ENCODE data around the gene EXD3.
A peak's percentile ranks its signal among the peaks of the same experiment; 100 is the strongest.

The EXD3 gene

GRCh38 chr9:137306066-137306849, 116.7 kb downstream of the EXD3 start:
- H3K27me3 ChIP-seq (ENCODE audit: control insufficient read depth, insufficient read depth, low read length), result peaks cover 12% of the 10 kb centered on the region; the same call in 1 of the 2 replicates
- peaks cover 56% of the 10 kb centered on the region for H3K4me1 ChIP-seq (ENCODE audit: control insufficient read depth, insufficient read depth, low read length)
- no peaks in the 10 kb centered on the region for H3K9me3 ChIP-seq (ENCODE audit: control insufficient read depth, insufficient read depth, low read depth, low read length)
- no peaks in the 10 kb centered on the region for H3K36me3 ChIP-seq (ENCODE audit: control insufficient read depth, insufficient read depth, low read length)
- H3K27ac ChIP-seq (ENCODE audit: low read depth, low read length), result no peak overlapping the region
- H3K4me3 ChIP-seq (ENCODE audit: low read depth, low read length), result no peak overlapping the region
- no peak overlapping the region for H3K9ac ChIP-seq (ENCODE audit: low read length)

GRCh38 chr9:137305798-137306065, 117.2 kb downstream of the EXD3 start:
- peaks cover 12% of the 10 kb centered on the region; the same call in 1 of the 2 replicates for H3K27me3 ChIP-seq (ENCODE audit: control insufficient read depth, insufficient read depth, low read length)
- no peaks in the 10 kb centered on the region for H3K9me3 ChIP-seq (ENCODE audit: control insufficient read depth, insufficient read depth, low read depth, low read length)
- H3K9ac ChIP-seq (ENCODE audit: low read length), result no peak overlapping the region
- no peak overlapping the region for H3K27ac ChIP-seq (ENCODE audit: low read depth, low read length)
- no peak overlapping the region for H3K4me3 ChIP-seq (ENCODE audit: low read depth, low read length)
- no peaks in the 10 kb centered on the region for H3K36me3 ChIP-seq (ENCODE audit: control insufficient read depth, insufficient read depth, low read length)
- H3K4me1 ChIP-seq (ENCODE audit: control insufficient read depth, insufficient read depth, low read length), result peaks cover 50% of the 10 kb centered on the region

- Histone ChIP-seq H3K9ac (ENCODE audit: low read length) (peak overlapping the region; percentile 34), H3K36me3 (ENCODE audit: control insufficient read depth, insufficient read depth, low read length) (no peaks in the 10 kb centered on the region), H3K4me1 (ENCODE audit: control insufficient read depth, insufficient read depth, low read length) (peaks cover 46% of the 10 kb centered on the region), H3K27me3 (ENCODE audit: control insufficient read depth, insufficient read depth, low read length) (peaks cover 13% of the 10 kb centered on the region; the same call in 1 of the 2 replicates), H3K4me3 (ENCODE audit: low read depth, low read length) (peak overlapping the region; percentile 22; the same call in 1 of the 2 replicates), H3K27ac (ENCODE audit: low read depth, low read length) (no peak overlapping the region), H3K9me3 (ENCODE audit: control insufficient read depth, insufficient read depth, low read depth, low read length) (no peaks in the 10 kb centered on the region)
These were observed 117.7 kb downstream of the EXD3 start for GRCh38 chr9:137305060-137305797.

GRCh38 chr9:137304383-137305059, 118.4 kb downstream of the EXD3 start:
- Histone ChIP-seq H3K36me3 (ENCODE audit: control insufficient read depth, insufficient read depth, low read length) (no peaks in the 10 kb centered on the region), H3K27me3 (ENCODE audit: control insufficient read depth, insufficient read depth, low read length) (peaks cover 20% of the 10 kb centered on the region; the same call in 1 of the 2 replicates), H3K27ac (ENCODE audit: low read depth, low read length) (no peak overlapping the region), H3K4me3 (ENCODE audit: low read depth, low read length) (no peak overlapping the region), H3K9ac (ENCODE audit: low read length) (no peak overlapping the region), H3K4me1 (ENCODE audit: control insufficient read depth, insufficient read depth, low read length) (peaks cover 46% of the 10 kb centered on the region), H3K9me3 (ENCODE audit: control insufficient read depth, insufficient read depth, low read depth, low read length) (no peaks in the 10 kb centered on the region)

- Histone ChIP-seq H3K4me3 (ENCODE audit: low read depth, low read length) (no peak overlapping the region), H3K9me3 (ENCODE audit: control insufficient read depth, insufficient read depth, low read depth, low read length) (no peaks in the 10 kb centered on the region), H3K27me3 (ENCODE audit: control insufficient read depth, insufficient read depth, low read length) (peaks cover 25% of the 10 kb centered on the region; the same call in 1 of the 2 replicates), H3K9ac (ENCODE audit: low read length) (no peak overlapping the region), H3K4me1 (ENCODE audit: control insufficient read depth, insufficient read depth, low read length) (peaks cover 51% of the 10 kb centered on the region), H3K36me3 (ENCODE audit: control insufficient read depth, insufficient read depth, low read length) (no peaks in the 10 kb centered on the region), H3K27ac (ENCODE audit: low read depth, low read length) (no peak overlapping the region)
These were observed 119.0 kb downstream of the EXD3 start for GRCh38 chr9:137303893-137304382.

- Histone ChIP-seq H3K9ac (ENCODE audit: low read length) (peak overlapping the region; percentile 22), H3K36me3 (ENCODE audit: control insufficient read depth, insufficient read depth, low read length) (no peaks in the 10 kb centered on the region), H3K9me3 (ENCODE audit: control insufficient read depth, insufficient read depth, low read depth, low read length) (no peaks in the 10 kb centered on the region), H3K4me1 (ENCODE audit: control insufficient read depth, insufficient read depth, low read length) (peaks cover 57% of the 10 kb centered on the region), H3K4me3 (ENCODE audit: low read depth, low read length) (peak overlapping the region; percentile 46), H3K27me3 (ENCODE audit: control insufficient read depth, insufficient read depth, low read length) (peaks cover 31% of the 10 kb centered on the region; the same call in 1 of the 2 replicates), H3K27ac (ENCODE audit: low read depth, low read length) (no peak overlapping the region)
These were observed 119.6 kb downstream of the EXD3 start for GRCh38 chr9:137303151-137303892.

- Histone ChIP-seq H3K27me3 (ENCODE audit: control insufficient read depth, insufficient read depth, low read length) (peaks cover 37% of the 10 kb centered on the region; the same call in 1 of the 2 replicates), H3K4me1 (ENCODE audit: control insufficient read depth, insufficient read depth, low read length) (peaks cover 63% of the 10 kb centered on the region), H3K36me3 (ENCODE audit: control insufficient read depth, insufficient read depth, low read length) (no peaks in the 10 kb centered on the region), H3K9ac (ENCODE audit: low read length) (peak overlapping the region; percentile 22), H3K9me3 (ENCODE audit: control insufficient read depth, insufficient read depth, low read depth, low read length) (no peaks in the 10 kb centered on the region), H3K27ac (ENCODE audit: low read depth, low read length) (no peak overlapping the region), H3K4me3 (ENCODE audit: low read depth, low read length) (peak overlapping the region; percentile 46)
These were observed 120.4 kb downstream of the EXD3 start for GRCh38 chr9:137302449-137303150.

- Histone ChIP-seq H3K27me3 (ENCODE audit: control insufficient read depth, insufficient read depth, low read length) (peaks cover 42% of the 10 kb centered on the region), H3K9me3 (ENCODE audit: control insufficient read depth, insufficient read depth, low read depth, low read length) (no peaks in the 10 kb centered on the region), H3K4me1 (ENCODE audit: control insufficient read depth, insufficient read depth, low read length) (peaks cover 62% of the 10 kb centered on the region), H3K9ac (ENCODE audit: low read length) (peak within 1 kb of the TSS; percentile 59), H3K36me3 (ENCODE audit: control insufficient read depth, insufficient read depth, low read length) (no peaks in the 10 kb centered on the region), H3K27ac (ENCODE audit: low read depth, low read length) (no peak within 1 kb of the TSS), H3K4me3 (ENCODE audit: low read depth, low read length) (peak within 1 kb of the TSS; percentile 77)
These were observed 120.9 kb downstream of the EXD3 start, which contains the start of gene NRARP for GRCh38 chr9:137302118-137302448. Gene NRARP, minus strand, starts transcription at chr9:137302271. Its CDS starts 343 bp downstream, at chr9:137301928.

- Histone ChIP-seq H3K27me3 (ENCODE audit: control insufficient read depth, insufficient read depth, low read length) (peaks cover 50% of the 10 kb centered on the region), H3K4me1 (ENCODE audit: control insufficient read depth, insufficient read depth, low read length) (peaks cover 65% of the 10 kb centered on the region), H3K27ac (ENCODE audit: low read depth, low read length) (no peak overlapping the region)
These were observed 121.6 kb downstream of the EXD3 start for GRCh38 chr9:137301081-137301947.

More at GRCh38 chr9:137301081-137301947, 121.6 kb downstream of the EXD3 start:
- peak overlapping the region; percentile 77 for H3K4me3 ChIP-seq (ENCODE audit: low read depth, low read length)
- H3K9me3 ChIP-seq (ENCODE audit: control insufficient read depth, insufficient read depth, low read depth, low read length), result no peaks in the 10 kb centered on the region
- H3K9ac ChIP-seq (ENCODE audit: low read length), result peak overlapping the region; percentile 59
- H3K36me3 ChIP-seq (ENCODE audit: control insufficient read depth, insufficient read depth, low read length), result no peaks in the 10 kb centered on the region
